ENCODE results near the gene WBP1L.
"Not testable (repeated sequence)": the region's sequence is repeated elsewhere in the genome, so short reads cannot be mapped to it uniquely, and the experiment has no call there.

The WBP1L gene

GRCh38 chr10:102743588-102744373 is at the start of gene WBP1L:
TSS of gene WBP1L (plus strand) at chr10:102743948. CDS start at chr10:102744054, 106 bp downstream.
- in situ Hi-C loops (cut with MboI; ENCODE audit: low pct_unique_long_range_greater_than_20kb, low sequenced_read_pairs, unreplicated experiment): no loop called here
- peak; percentile 93 for DNase-seq (ENCODE audit: low spot score)
- no peak for TF ChIP-seq CTCF (IDR thresholded peaks at IDR 0.05; ENCODE audit: extremely low read depth, insufficient read depth, missing control alignments)

- in situ Hi-C loops (cut with MboI; ENCODE audit: low pct_unique_long_range_greater_than_20kb, low sequenced_read_pairs, unreplicated experiment); DNase-seq (ENCODE audit: low spot score): not testable (repeated sequence)
These were observed 48.3 kb upstream of the WBP1L start for GRCh38 chr10:102695401-102695800.

- TF ChIP-seq CTCF (IDR thresholded peaks at IDR 0.05; ENCODE audit: extremely low read depth, insufficient read depth, missing control alignments): no peak
These were observed 47.0 kb upstream of the WBP1L start for GRCh38 chr10:102696736-102697135.

DNA sequence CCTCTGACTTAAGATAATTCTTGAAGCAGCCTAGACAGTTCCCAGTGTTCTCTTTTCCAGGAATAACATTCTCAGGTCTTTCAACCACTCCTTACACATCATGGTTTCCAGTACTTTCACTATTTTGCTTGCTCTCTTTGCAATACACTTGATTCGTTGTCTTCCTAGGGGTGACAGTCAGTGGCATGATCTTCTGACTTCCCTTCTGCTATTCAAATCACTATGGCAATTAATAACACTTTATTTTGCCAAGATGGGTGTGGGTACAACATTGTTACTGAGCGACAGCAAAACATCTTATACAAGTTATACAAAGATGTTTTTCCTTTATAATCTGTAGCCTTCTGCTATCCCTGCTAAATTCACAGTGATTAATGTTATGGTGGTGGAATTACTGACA is 44.9 kb upstream of the WBP1L start:
- in situ Hi-C loops (cut with MboI; ENCODE audit: low pct_unique_long_range_greater_than_20kb, low sequenced_read_pairs, unreplicated experiment): no loop called here
- DNase-seq (ENCODE audit: low spot score): no peak
- TF ChIP-seq CTCF (IDR thresholded peaks at IDR 0.05; ENCODE audit: extremely low read depth, insufficient read depth, missing control alignments): no peak

More at GRCh38 chr10:102696736-102697135, 47.0 kb upstream of the WBP1L start:
- DNase-seq (ENCODE audit: low spot score): no peak
- in situ Hi-C loops (cut with MboI; ENCODE audit: low pct_unique_long_range_greater_than_20kb, low sequenced_read_pairs, unreplicated experiment): no loop called here

GRCh38 chr10:102701272-102701671 is 42.5 kb upstream of the WBP1L start:
- DNase-seq (ENCODE audit: low spot score): no peak
- in situ Hi-C loops (cut with MboI; ENCODE audit: low pct_unique_long_range_greater_than_20kb, low sequenced_read_pairs, unreplicated experiment): no loop called here
- TF ChIP-seq CTCF (IDR thresholded peaks at IDR 0.05; ENCODE audit: extremely low read depth, insufficient read depth, missing control alignments): no peak

- TF ChIP-seq CTCF (IDR thresholded peaks at IDR 0.05; ENCODE audit: extremely low read depth, insufficient read depth, missing control alignments): no peak
- no peak for DNase-seq (ENCODE audit: low spot score)
- in situ Hi-C loops (cut with MboI; ENCODE audit: low pct_unique_long_range_greater_than_20kb, low sequenced_read_pairs, unreplicated experiment): no loop called here
These were observed 42.0 kb upstream of the WBP1L start for GRCh38 chr10:102701796-102702195.

GRCh38 chr10:102702742-102703141 is 41.0 kb upstream of the WBP1L start:
- no peak for TF ChIP-seq CTCF (IDR thresholded peaks at IDR 0.05; ENCODE audit: extremely low read depth, insufficient read depth, missing control alignments)
- in situ Hi-C loops (cut with MboI; ENCODE audit: low pct_unique_long_range_greater_than_20kb, low sequenced_read_pairs, unreplicated experiment): no loop called here
- no peak for DNase-seq (ENCODE audit: low spot score)
